Measurements from ENCODE around the gene RCBTB2. TPM values are rescaled to one million over a fixed set of nuclear protein-coding genes. Genes with fewer than 3 reads are reported as not detected.

Gene RCBTB2
- polyA plus RNA-seq, 1 experiment: 9.5 TPM

GRCh38 chr13:48535766-48536165, 2.9 kb upstream of the RCBTB2 start:
- POLR2A ChIA-PET: no interaction called here
- H3K4me3 ChIP-seq (ENCODE audit: low read depth, low read length): no peak overlapping the region
- CTCF ChIA-PET: interaction anchor here (0.7 to 1.7 kb wide), 3 partner anchors 9 to 14 kb away, joined by 3 to 4 read pairs (median 3); no protein-coding TSS in a partner anchor
- no peaks in the 10 kb centered on the region for H3K36me3 ChIP-seq (ENCODE audit: control insufficient read depth, insufficient read depth, low read length)
- no peak for DNase-seq (ENCODE audit: low read depth)
- no peak for TF ChIP-seq CTCF (IDR thresholded peaks at IDR 0.05; ENCODE audit: insufficient read depth, low read depth, low read length)
- H3K27me3 ChIP-seq (ENCODE audit: control insufficient read depth, insufficient read depth, low read length): no peaks in the 10 kb centered on the region

- DNase-seq (ENCODE audit: low read depth): no peak
- no peaks in the 10 kb centered on the region for H3K27me3 ChIP-seq (ENCODE audit: control insufficient read depth, insufficient read depth, low read length)
- ChIA-PET CTCF (interaction anchor here (0.8 to 1.7 kb wide), 3 partner anchors 9 to 39 kb away, joined by 3 to 4 read pairs (median 4); no protein-coding TSS in a partner anchor), POLR2A (interaction anchor here (0.6 kb wide), 1 partner anchor 36 kb away, joined by 14 read pairs; no protein-coding TSS in a partner anchor)
- H3K36me3 ChIP-seq (ENCODE audit: control insufficient read depth, insufficient read depth, low read length): no peaks in the 10 kb centered on the region
- no peak overlapping the region for H3K4me3 ChIP-seq (ENCODE audit: low read depth, low read length)
- no peak for TF ChIP-seq CTCF (IDR thresholded peaks at IDR 0.05; ENCODE audit: insufficient read depth, low read depth, low read length)
These were observed 2.1 kb upstream of the RCBTB2 start for GRCh38 chr13:48534911-48535501.

- ChIA-PET POLR2A (no interaction called here), CTCF (interaction anchor here (0.6 to 1.7 kb wide), 3 partner anchors 14 to 57 kb away, joined by 3 to 4 read pairs (median 4); no protein-coding TSS in a partner anchor)
- no peaks in the 10 kb centered on the region for H3K36me3 ChIP-seq (ENCODE audit: control insufficient read depth, insufficient read depth, low read length)
- no peak for TF ChIP-seq CTCF (IDR thresholded peaks at IDR 0.05; ENCODE audit: insufficient read depth, low read depth, low read length)
- H3K4me3 ChIP-seq (ENCODE audit: low read depth, low read length): no peak overlapping the region
- no peak for DNase-seq (ENCODE audit: low read depth)
- no peaks in the 10 kb centered on the region for H3K27me3 ChIP-seq (ENCODE audit: control insufficient read depth, insufficient read depth, low read length)
These were observed 1.2 kb upstream of the RCBTB2 start for GRCh38 chr13:48533961-48534600.

GRCh38 chr13:48532256-48532505, 699 bp downstream of the RCBTB2 start:
- Histone ChIP-seq H3K27me3 (ENCODE audit: control insufficient read depth, insufficient read depth, low read length) (no peaks in the 10 kb centered on the region), H3K36me3 (ENCODE audit: control insufficient read depth, insufficient read depth, low read length) (no peaks in the 10 kb centered on the region), H3K4me3 (ENCODE audit: low read depth, low read length) (peak overlapping the region; percentile 55)
- CTCF ChIA-PET: no interaction called here
- DNase-seq (ENCODE audit: low read depth): no peak
- no peak for TF ChIP-seq CTCF (IDR thresholded peaks at IDR 0.05; ENCODE audit: insufficient read depth, low read depth, low read length)
- POLR2A ChIA-PET: interaction anchor here (0.6 kb wide), 1 partner anchor 42 kb away, joined by 3 read pairs; no protein-coding TSS in a partner anchor

GRCh38 chr13:48531416-48532255, 1.2 kb downstream of the RCBTB2 start:
- Histone ChIP-seq H3K4me3 (ENCODE audit: low read depth, low read length) (peak overlapping the region; percentile 55), H3K27me3 (ENCODE audit: control insufficient read depth, insufficient read depth, low read length) (no peaks in the 10 kb centered on the region), H3K36me3 (ENCODE audit: control insufficient read depth, insufficient read depth, low read length) (no peaks in the 10 kb centered on the region)
- ChIA-PET POLR2A (no interaction called here), CTCF (no interaction called here)
- peak; percentile 7 for DNase-seq (ENCODE audit: low read depth)
- no peak for TF ChIP-seq CTCF (IDR thresholded peaks at IDR 0.05; ENCODE audit: insufficient read depth, low read depth, low read length)
